Measurements from ENCODE around the gene CTXN3.

Gene CTXN3

GRCh38 chr5:127705120-127705892 lies 56.4 kb downstream of the CTXN3 start:
- Mint-ChIP-seq H3K36me3 (ENCODE audit: low read depth) (no peaks in the 10 kb centered on the region), H3K4me1 (peaks cover 45% of the 10 kb centered on the region), H3K4me3 (no peak overlapping the region), H3K27ac (no peak overlapping the region), H3K9me3 (no peaks in the 10 kb centered on the region), H3K27me3 (ENCODE audit: low read depth, poor library complexity) (peaks cover 6% of the 10 kb centered on the region)
- no peak for DNase-seq
- TF ChIP-seq CTCF (IDR thresholded peaks at IDR 0.05) = no peak

GRCh38 chr5:127706691-127707090 lies 57.8 kb downstream of the CTXN3 start:
- TF ChIP-seq CTCF (IDR thresholded peaks at IDR 0.05) = no peak
- no peak for DNase-seq
- Mint-ChIP-seq H3K36me3 (ENCODE audit: low read depth) (no peaks in the 10 kb centered on the region), H3K27ac (peak overlapping the region; percentile 33), H3K9me3 (no peaks in the 10 kb centered on the region), H3K4me3 (no peak overlapping the region), H3K4me1 (peaks cover 35% of the 10 kb centered on the region), H3K27me3 (ENCODE audit: low read depth, poor library complexity) (peaks cover 6% of the 10 kb centered on the region)

- no peak overlapping the region for H3K27ac Mint-ChIP-seq
- peaks cover 5% of the 10 kb centered on the region for H3K27me3 Mint-ChIP-seq (ENCODE audit: low read depth, poor library complexity)
- peaks cover 35% of the 10 kb centered on the region for H3K4me1 Mint-ChIP-seq
- no peak for TF ChIP-seq CTCF (IDR thresholded peaks at IDR 0.05)
- H3K9me3 Mint-ChIP-seq = peaks cover 2% of the 10 kb centered on the region
- H3K4me3 Mint-ChIP-seq = no peak overlapping the region
- no peak for DNase-seq
- H3K36me3 Mint-ChIP-seq (ENCODE audit: low read depth) = no peaks in the 10 kb centered on the region
These were observed 58.3 kb downstream of the CTXN3 start for GRCh38 chr5:127707209-127707608.
